Measurements from ENCODE around the gene LRRC4C. TPM values are rescaled to one million over a fixed set of nuclear protein-coding genes. Genes with fewer than 3 reads are reported as not detected.

The LRRC4C gene
- polyA plus RNA-seq, 3 donors: 13.3 to 16.6 (median 16.6) TPM

GRCh38 chr11:41419901-41420300, 39.6 kb downstream of the LRRC4C start:
- no peak for DNase-seq (ENCODE audit: low read depth in 3 of 3, low spot score in 2 of 3)

GRCh38 chr11:41414771-41415440, 44.5 kb downstream of the LRRC4C start:
- DNase-seq (ENCODE audit: low read depth in 3 of 3, low spot score in 2 of 3): no peak

DNA sequence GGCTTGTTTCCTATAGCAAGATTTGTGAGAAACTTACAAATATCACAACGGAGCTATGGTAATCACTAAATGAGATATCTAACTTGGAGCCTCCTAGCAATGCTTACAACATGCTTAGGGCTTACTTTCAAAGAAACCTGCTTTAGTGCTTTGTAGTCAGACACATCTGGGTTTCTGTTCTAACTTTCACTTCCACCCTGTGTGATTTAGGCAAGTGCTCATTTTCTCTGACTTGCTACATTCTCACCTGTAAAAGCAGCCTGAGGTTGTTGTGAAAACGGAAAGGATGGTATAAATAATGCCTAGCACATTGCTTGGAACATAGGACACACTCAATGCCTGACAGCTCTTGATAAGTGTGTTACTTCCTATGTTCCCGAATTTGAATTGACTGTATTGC, 45.6 kb downstream of the LRRC4C start:
- DNase-seq (ENCODE audit: low read depth in 3 of 3, low spot score in 2 of 3): no peak

GRCh38 chr11:41405812-41406211, 53.6 kb downstream of the LRRC4C start:
- DNase-seq (ENCODE audit: low read depth in 3 of 3, low spot score in 2 of 3): no peak

GRCh38 chr11:41404109-41404508, 55.3 kb downstream of the LRRC4C start:
- DNase-seq (ENCODE audit: low read depth in 3 of 3, low spot score in 2 of 3): no peak

DNA sequence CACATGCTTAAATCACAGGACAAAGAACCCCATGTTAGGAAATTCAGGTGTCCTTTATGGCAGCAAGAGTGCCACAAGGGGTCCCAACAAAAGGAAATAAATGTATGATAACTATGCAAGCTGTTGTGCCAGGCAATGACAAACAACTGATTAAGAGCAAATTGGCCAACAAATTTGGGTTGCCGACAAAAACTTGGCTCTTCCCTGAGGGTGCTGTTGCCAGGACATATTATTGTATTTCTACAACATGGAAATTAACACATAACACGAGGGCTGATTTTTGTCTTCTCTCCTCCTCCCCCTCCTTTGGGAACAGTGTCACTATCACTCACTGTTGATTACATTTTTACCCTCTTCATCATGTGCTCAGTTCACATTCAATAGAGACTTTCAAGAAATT, 56.0 kb downstream of the LRRC4C start:
- DNase-seq (ENCODE audit: low read depth in 3 of 3, low spot score in 2 of 3): no peak

GRCh38 chr11:41400819-41401382, 58.6 kb downstream of the LRRC4C start:
- DNase-seq (ENCODE audit: low read depth in 3 of 3, low spot score in 2 of 3): no peak

GRCh38 chr11:41400124-41400523, 59.3 kb downstream of the LRRC4C start:
- DNase-seq (ENCODE audit: low read depth in 3 of 3, low spot score in 2 of 3): no peak

DNA sequence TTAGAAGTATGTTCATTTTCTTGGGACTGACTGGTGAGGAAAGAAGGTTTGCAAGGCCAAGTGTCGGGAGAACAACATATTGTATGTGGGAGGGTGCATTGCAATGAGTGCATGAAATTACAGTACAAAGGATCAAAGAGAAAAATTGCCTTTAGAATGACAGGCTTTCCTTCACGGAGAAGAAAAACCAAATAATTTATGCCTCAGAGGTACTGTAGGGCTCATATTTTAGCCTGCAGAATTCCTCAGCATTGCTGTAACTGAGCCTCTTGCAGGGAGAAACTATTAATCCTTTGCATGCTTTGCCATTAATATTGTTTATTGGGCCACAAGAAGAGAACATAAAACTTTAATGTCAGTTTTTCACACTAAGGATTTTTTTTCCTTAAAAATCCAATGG, 60.1 kb downstream of the LRRC4C start:
- DNase-seq (ENCODE audit: low read depth in 3 of 3, low spot score in 2 of 3): no peak

GRCh38 chr11:41398175-41398574, 61.3 kb downstream of the LRRC4C start:
- no peak for DNase-seq (ENCODE audit: low read depth in 3 of 3, low spot score in 2 of 3)

DNA sequence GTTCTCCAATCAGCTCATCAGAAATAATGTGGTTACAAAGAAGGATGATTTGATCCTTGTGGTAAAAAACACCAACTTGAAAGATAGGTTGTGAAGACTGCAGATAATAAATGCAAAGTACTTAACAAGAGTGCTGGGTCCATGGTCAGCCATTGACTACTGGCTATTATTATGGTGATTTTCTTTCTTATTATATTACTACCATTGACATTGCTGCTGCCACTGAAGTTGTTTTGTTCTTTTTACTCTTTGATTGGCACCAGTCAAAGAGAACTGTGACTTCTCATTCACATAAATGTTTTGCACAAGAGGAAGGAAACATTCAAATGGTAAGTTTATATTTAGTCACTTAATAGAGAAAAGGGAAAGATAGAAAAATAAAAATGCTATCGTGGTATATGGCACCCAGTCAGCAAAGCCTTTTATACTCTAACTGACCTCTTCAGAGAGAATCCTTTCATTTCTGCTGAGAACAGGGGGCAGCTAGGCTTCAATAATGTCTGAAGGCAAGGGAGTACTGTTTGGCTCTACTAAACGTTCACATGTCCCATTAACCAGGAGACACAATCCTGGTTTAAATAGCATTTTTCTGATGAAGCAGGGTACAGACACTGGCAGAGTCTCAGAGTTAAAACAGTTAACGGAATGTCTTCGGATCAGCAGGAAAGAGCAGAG, 64.8 kb downstream of the LRRC4C start:
- DNase-seq (ENCODE audit: low read depth in 3 of 3, low spot score in 2 of 3): no peak

- DNase-seq (ENCODE audit: low read depth in 3 of 3, low spot score in 2 of 3): no peak
Measured at GRCh38 chr11:41392596-41392995, 66.9 kb downstream of the LRRC4C start.

GRCh38 chr11:41389623-41390130, 69.8 kb downstream of the LRRC4C start:
- DNase-seq (ENCODE audit: low read depth in 3 of 3, low spot score in 2 of 3): no peak

DNA sequence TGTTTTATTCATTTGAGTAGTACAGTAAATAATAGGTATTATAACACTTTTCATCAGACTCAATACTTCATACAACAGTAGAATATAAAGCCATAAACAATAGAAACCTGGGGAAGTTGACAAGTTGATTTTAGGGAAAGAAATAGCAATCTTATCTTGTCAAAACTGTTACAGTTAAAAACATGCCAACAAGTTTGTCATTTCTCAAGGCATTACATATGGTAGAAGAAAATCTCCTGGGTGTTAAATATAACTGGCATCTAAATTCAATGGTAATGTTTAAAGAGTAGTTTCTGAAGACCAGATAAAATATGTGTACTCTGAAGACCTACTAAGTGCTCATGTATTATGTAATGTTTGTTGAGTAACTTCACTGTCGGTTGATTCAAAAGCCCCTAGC, 75.1 kb downstream of the LRRC4C start:
- no peak for DNase-seq (ENCODE audit: low read depth in 3 of 3, low spot score in 2 of 3)

DNA sequence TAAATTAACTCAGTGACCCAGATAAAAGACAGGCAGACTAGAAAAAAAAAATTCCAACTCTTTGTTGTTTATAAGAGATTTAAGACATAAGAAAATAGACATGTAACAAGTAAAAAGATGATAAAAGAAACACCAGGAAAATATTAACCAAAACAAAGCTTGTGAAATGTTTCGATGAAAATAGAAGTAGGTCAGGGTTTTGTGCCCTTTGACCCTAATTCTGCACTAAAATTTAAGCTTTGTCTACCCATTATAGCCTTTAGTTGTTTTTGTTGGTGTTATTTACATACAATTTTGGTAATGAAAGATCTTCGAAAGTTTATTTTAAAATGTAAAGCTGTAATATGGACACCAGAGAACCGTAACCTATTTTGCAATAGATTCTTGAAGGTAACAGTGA, 75.7 kb downstream of the LRRC4C start:
- no peak for DNase-seq (ENCODE audit: low read depth in 3 of 3, low spot score in 2 of 3)

- no peak for DNase-seq (ENCODE audit: low read depth in 3 of 3, low spot score in 2 of 3)
Measured at GRCh38 chr11:41382927-41383326, 76.5 kb downstream of the LRRC4C start.

DNA sequence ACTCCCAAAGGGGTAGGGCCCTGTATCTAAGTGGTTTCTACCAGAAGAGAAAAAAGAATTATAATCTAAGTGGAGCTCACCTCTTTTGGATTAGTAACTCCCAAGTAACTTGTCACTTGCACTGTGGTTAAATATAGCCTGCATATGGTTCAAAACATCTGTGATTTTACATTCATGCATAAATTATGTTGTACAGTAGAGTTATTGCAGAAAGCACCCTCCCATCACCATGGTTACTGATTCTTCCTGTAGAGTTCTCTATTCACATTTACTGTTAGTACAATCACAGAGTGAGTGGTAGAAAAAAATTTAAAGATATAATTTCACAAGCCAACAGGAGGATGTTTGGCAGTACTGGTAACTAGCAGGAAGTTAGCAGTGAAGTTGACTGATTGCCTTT, 80.4 kb downstream of the LRRC4C start:
- no peak for DNase-seq (ENCODE audit: low read depth in 3 of 3, low spot score in 2 of 3)

- peak in 1 of 3 donors; percentile 41 for DNase-seq (ENCODE audit: low read depth in 3 of 3, low spot score in 2 of 3)
Measured at GRCh38 chr11:41377709-41378394, 81.6 kb downstream of the LRRC4C start.

DNA sequence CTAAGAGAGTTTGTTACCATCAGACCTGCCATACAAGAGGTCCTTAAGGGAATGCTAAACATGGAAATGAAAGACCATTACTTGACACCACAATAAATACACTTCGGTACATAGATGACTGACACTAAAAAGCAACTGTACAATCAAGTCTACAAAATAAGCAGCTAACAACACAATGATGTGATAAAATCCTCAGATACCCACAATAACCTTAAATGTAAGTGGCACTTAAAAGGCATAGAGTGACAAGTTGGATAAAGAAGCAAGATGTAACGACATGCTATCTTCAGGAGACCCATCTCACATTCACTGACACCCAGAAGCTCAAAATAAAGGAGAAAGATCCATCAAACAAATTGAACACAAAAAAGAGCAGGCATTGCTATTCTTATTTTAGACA, 107.6 kb downstream of the LRRC4C start:
- no peak for DNase-seq (ENCODE audit: low read depth in 3 of 3, low spot score in 2 of 3)

GRCh38 chr11:41346042-41346441, 113.4 kb downstream of the LRRC4C start:
- DNase-seq (ENCODE audit: low read depth in 3 of 3, low spot score in 2 of 3): no peak
